Naive thymus-derived CD4-positive, alpha-beta T cell (primary cell): Measurements from ENCODE around the gene SETD6. TPM values are rescaled to one million over a fixed set of nuclear protein-coding genes. Genes with fewer than 3 reads are reported as not detected.
A peak's percentile ranks its signal among the peaks of the same experiment; 100 is the strongest.

ENCODE experiments used
- ATAC-seq: fragments of 150-1000 bp; cut with Tn5 transposase; 2 replicates; pipeline ENCODE4 v1.10.0; 2021; ENCODE audit warnings: mild to moderate bottlenecking, moderate library complexity
- CTCF ChIA-PET: fragments of 350-600 bp; sonication (Branson Sonifier 250); formaldehyde crosslinking; loops from one replicate; lab custom pipeline; 2021; ENCODE audit warnings: antibody characterized with exemption; lab: Charles Lee
- POLR2A ChIA-PET: fragments of 350-600 bp; sonication (Branson Sonifier 250); formaldehyde crosslinking; loops from one replicate; lab custom pipeline; 2021; ENCODE audit warnings: antibody characterized with exemption, inconsistent platforms; lab: Charles Lee
- DNase-seq, 9 donors: peaks; one replicate each; pipeline versions ENCODE4 v3.0.0 to v3.0.0-alpha.2; 2020 to 2022; ENCODE audit warnings: mixed read lengths in 1 of 9
- H3K27ac ChIP-seq: one replicate; pipeline ENCODE4 v1.7.0; 2013; ENCODE audit warnings: mild to moderate bottlenecking, low read depth, low read length, moderate library complexity
- H3K27me3 ChIP-seq, 2 donors: one replicate each; pipeline ENCODE4 v1.7.0; 2013; ENCODE audit warnings: low read length in 2 of 2, mild to moderate bottlenecking in 2 of 2, moderate library complexity in 2 of 2; ENCODE audit not compliant: control insufficient read depth in 2 of 2, insufficient read depth in 2 of 2
- H3K36me3 ChIP-seq, 3 experiments: 1 replicate in 2 of 3; 2 replicates in 1 of 3; pipeline ENCODE4 v1.7.0; 2013; ENCODE audit warnings: low read length in 3 of 3, mild to moderate bottlenecking in 3 of 3, moderate library complexity in 1 of 3; ENCODE audit not compliant: insufficient read depth in 3 of 3, control insufficient read depth in 2 of 3
- H3K4me1 ChIP-seq, 2 donors: one replicate each; pipeline ENCODE4 v1.7.0; 2013; ENCODE audit warnings: low read length in 2 of 2, mild to moderate bottlenecking in 2 of 2, moderate library complexity in 1 of 2; ENCODE audit not compliant: control insufficient read depth in 2 of 2, insufficient read depth in 2 of 2
- H3K4me3 ChIP-seq: 2 replicates; pipeline ENCODE4 v1.7.0; 2013; ENCODE audit warnings: mild to moderate bottlenecking, low read length
- H3K9me3 ChIP-seq, 3 experiments: 1 replicate in 2 of 3; 2 replicates in 1 of 3; pipeline ENCODE4 v1.7.0; 2013; ENCODE audit warnings: low read length in 3 of 3; ENCODE audit not compliant: control insufficient read depth in 2 of 3
- H3K27ac Mint-ChIP-seq, 9 donors: one replicate each; pipeline ENCODE4 v1.8.0; 2020 to 2022; ENCODE audit warnings: mixed read lengths in 9 of 9, mild to moderate bottlenecking in 8 of 9, moderate library complexity in 5 of 9, inconsistent platforms in 2 of 9
- H3K27me3 Mint-ChIP-seq, 5 donors: one replicate each; pipeline ENCODE4 v1.8.0; 2021 to 2022; ENCODE audit warnings: mixed read lengths in 5 of 5, mild to moderate bottlenecking in 1 of 5
- H3K36me3 Mint-ChIP-seq, 5 donors: one replicate each; pipeline ENCODE4 v1.8.0; 2020 to 2022; ENCODE audit warnings: mixed read lengths in 5 of 5, mild to moderate bottlenecking in 3 of 5, inconsistent platforms in 1 of 5
- H3K4me1 Mint-ChIP-seq, 7 donors: one replicate each; pipeline ENCODE4 v1.8.0; 2020 to 2022; ENCODE audit warnings: mixed read lengths in 7 of 7, mild to moderate bottlenecking in 3 of 7, inconsistent platforms in 1 of 7
- H3K4me3 Mint-ChIP-seq, 10 donors: one replicate each; pipeline ENCODE4 v1.8.0; 2020 to 2022; ENCODE audit warnings: mild to moderate bottlenecking in 10 of 10, mixed read lengths in 10 of 10, moderate library complexity in 6 of 10, inconsistent platforms in 2 of 10
- H3K9me3 Mint-ChIP-seq, 11 donors: one replicate each; pipeline ENCODE4 v1.8.0; 2020 to 2022; ENCODE audit warnings: mixed read lengths in 11 of 11, mild to moderate bottlenecking in 4 of 11, inconsistent platforms in 1 of 11, moderate library complexity in 1 of 11
- intact Hi-C, 2 donors: fragments of 100-400 bp; cut with micrococcal nuclease; formaldehyde crosslinking; loops; one replicate each; pipeline ENCODE4 v1.15.1; 2023
- polyA plus RNA-seq, 2 donors: library from polyadenylated mRNA; unstranded; fragments of 300-500 nt; fragmentation: Illumina TruSeq; gene quantifications; one replicate each; pipeline ENCODE4 v1.2.3, GENCODE V29; 2021
- total RNA-seq, 6 experiments: library from RNA in 5 of 6; stranded (reverse) in 5 of 6; gene quantifications; 1 replicate in 5 of 6; 2 replicates in 1 of 6; pipeline ENCODE4 v1.2.3 and lab custom pipeline; 2021 to 2026

Gene SETD6
- total and polyA plus RNA-seq, 7 experiments from 2014 or later, result 9.8 to 41.3 (median 23.4) TPM

GRCh38 chr16:58511933-58512815 is 3.1 kb upstream of the SETD6 start:
- peaks cover 9 to 32% (median 18%) of the 10 kb centered on the region in 7 donors for H3K4me1 Mint-ChIP-seq
- peaks cover 0 to 3% (median 0%) of the 10 kb centered on the region in 5 donors for H3K36me3 Mint-ChIP-seq
- DNase-seq, result peak; percentile 62 to 84 (median 77)
- intact Hi-C loops, result loop anchor here (1.0 to 10.0 kb wide), 3 partner anchors 149 to 387 kb away; partner anchors contain the start of gene CFAP20 (in 1 of the 2)
- Histone ChIP-seq H3K9me3 (no peaks in the 10 kb centered on the region), H3K4me3 (no peak overlapping the region), H3K27me3 (no peaks in the 10 kb centered on the region), H3K4me1 (peaks cover 7 to 10% of the 10 kb centered on the region in 2 donors), H3K36me3 (peaks cover 0 to 5% (median 0%) of the 10 kb centered on the region in 3 experiments), H3K27ac (no peak overlapping the region)
- peak overlapping the region in 1 of 10 donors; percentile 58 for H3K4me3 Mint-ChIP-seq
- peak overlapping the region in 7 of 9 donors; percentile 49 to 76 (median 61) for H3K27ac Mint-ChIP-seq
- ATAC-seq, result peak; percentile 61
- H3K9me3 Mint-ChIP-seq, result no peaks in the 10 kb centered on the region
- POLR2A ChIA-PET, result interaction anchor here (0.6 kb wide), 1 partner anchor 34 kb away, joined by 3 read pairs; no protein-coding TSS in a partner anchor
- CTCF ChIA-PET, result interaction anchor here (0.8 to 4.5 kb wide), 4 partner anchors 19 to 244 kb away, joined by 3 to 47 read pairs (median 3); no protein-coding TSS in a partner anchor
- no peaks in the 10 kb centered on the region for H3K27me3 Mint-ChIP-seq

GRCh38 chr16:58513874-58514273 is 1.4 kb upstream of the SETD6 start:
- ChIA-PET POLR2A (interaction anchor here (1.6 to 1.8 kb wide), 2 partner anchors 115 to 242 kb away, joined by 3 to 9 read pairs; no protein-coding TSS in a partner anchor), CTCF (interaction anchor here (0.8 to 4.5 kb wide), 4 partner anchors 11 to 280 kb away, joined by 3 to 47 read pairs (median 5); no protein-coding TSS in a partner anchor)
- H3K27me3 ChIP-seq, result no peaks in the 10 kb centered on the region
- peaks cover 0 to 20% (median 3%) of the 10 kb centered on the region in 3 experiments for H3K36me3 ChIP-seq
- H3K4me1 ChIP-seq, result peaks cover 7 to 10% of the 10 kb centered on the region in 2 donors
- ATAC-seq, result no peak
- no peaks in the 10 kb centered on the region for H3K9me3 Mint-ChIP-seq
- no peaks in the 10 kb centered on the region for H3K9me3 ChIP-seq
- intact Hi-C loops, result loop anchor here (2.0 to 10.0 kb wide), 2 partner anchors 389 to 779 kb away; partner anchors contain the start of genes CFAP20 (in 1 of the 2) and KATNB1 (in 1 of the 2)
- no peak for DNase-seq
- H3K27ac Mint-ChIP-seq, result peak overlapping the region in 3 of 9 donors; percentile 48 to 61 (median 54)
- no peak overlapping the region for H3K27ac ChIP-seq
- no peaks in the 10 kb centered on the region for H3K27me3 Mint-ChIP-seq
- no peak overlapping the region for H3K4me3 ChIP-seq
- H3K36me3 Mint-ChIP-seq, result peaks cover 0 to 7% (median 5%) of the 10 kb centered on the region in 5 donors
- peak overlapping the region in 1 of 10 donors; percentile 17 for H3K4me3 Mint-ChIP-seq
- peaks cover 9 to 40% (median 26%) of the 10 kb centered on the region in 7 donors for H3K4me1 Mint-ChIP-seq

- Histone ChIP-seq H3K4me3 (peak overlapping the region; percentile 82), H3K27me3 (no peaks in the 10 kb centered on the region), H3K9me3 (no peaks in the 10 kb centered on the region), H3K4me1 (peaks cover 7 to 10% of the 10 kb centered on the region in 2 donors), H3K36me3 (peaks cover 10 to 43% (median 16%) of the 10 kb centered on the region in 3 experiments), H3K27ac (peak overlapping the region; percentile 81)
- CTCF ChIA-PET, result interaction anchor here (1.0 kb wide), 1 partner anchor 240 kb away, joined by 5 read pairs; no protein-coding TSS in a partner anchor
- POLR2A ChIA-PET, result interaction anchor here (1.0 to 1.6 kb wide), 2 partner anchors 87 to 240 kb away, joined by 3 to 4 read pairs; no protein-coding TSS in a partner anchor
- Mint-ChIP-seq H3K4me3 (peak overlapping the region; percentile 78 to 95 (median 88)), H3K27me3 (no peaks in the 10 kb centered on the region), H3K9me3 (no peaks in the 10 kb centered on the region), H3K27ac (peak overlapping the region in 6 of 9 donors; percentile 58 to 95 (median 77)), H3K4me1 (peaks cover 9 to 40% (median 26%) of the 10 kb centered on the region in 7 donors), H3K36me3 (peaks cover 0 to 19% (median 9%) of the 10 kb centered on the region in 5 donors)
- peak; percentile 71 for ATAC-seq
- peak in 8 of 9 donors; percentile 36 to 63 (median 52) for DNase-seq
- intact Hi-C loops, result loop anchor here (1.0 to 10.0 kb wide), 8 partner anchors 15 to 781 kb away; partner anchors contain the start of genes GOT2 (in 2 of the 2), CFAP20 (in 1 of the 2), CNOT1 (in 1 of the 2) and GINS3 (in 1 of the 2)
Measured at GRCh38 chr16:58515871-58516767, 802 bp downstream of the SETD6 start.

GRCh38 chr16:58516768-58517107 is 1.4 kb downstream of the SETD6 start:
- H3K36me3 ChIP-seq, result peaks cover 15 to 48% (median 16%) of the 10 kb centered on the region in 3 experiments
- H3K9me3 ChIP-seq, result no peaks in the 10 kb centered on the region
- POLR2A ChIA-PET, result interaction anchor here (1.0 to 1.6 kb wide), 2 partner anchors 86 to 239 kb away, joined by 3 to 4 read pairs; no protein-coding TSS in a partner anchor
- H3K9me3 Mint-ChIP-seq, result no peaks in the 10 kb centered on the region
- peaks cover 0 to 23% (median 9%) of the 10 kb centered on the region in 5 donors for H3K36me3 Mint-ChIP-seq
- H3K27me3 Mint-ChIP-seq, result no peaks in the 10 kb centered on the region
- H3K4me1 Mint-ChIP-seq, result peaks cover 9 to 38% (median 26%) of the 10 kb centered on the region in 7 donors
- ATAC-seq, result no peak
- H3K27me3 ChIP-seq, result no peaks in the 10 kb centered on the region
- peak overlapping the region in 8 of 9 donors; percentile 53 to 79 (median 62) for H3K27ac Mint-ChIP-seq
- H3K4me1 ChIP-seq, result peaks cover 7 to 10% of the 10 kb centered on the region in 2 donors
- H3K4me3 Mint-ChIP-seq, result peak overlapping the region; percentile 40 to 95 (median 82)
- peak overlapping the region; percentile 58 for H3K27ac ChIP-seq
- H3K4me3 ChIP-seq, result peak overlapping the region; percentile 46
- DNase-seq, result no peak
- intact Hi-C loops, result loop anchor here in 1 of 2 donors (10.0 kb wide), 1 partner anchor 392 kb away; the partner anchor contains the start of gene CFAP20
- CTCF ChIA-PET, result no interaction called here

- H3K4me3 ChIP-seq, result no peak overlapping the region
- H3K36me3 ChIP-seq, result peaks cover 21 to 60% (median 26%) of the 10 kb centered on the region in 3 experiments
- H3K9me3 ChIP-seq, result no peaks in the 10 kb centered on the region
- ATAC-seq (no peak), DNase-seq (no peak)
- intact Hi-C loops, result loop anchor here in 1 of 2 donors (10.0 kb wide), 1 partner anchor 394 kb away; the partner anchor contains the start of gene CFAP20
- H3K27me3 ChIP-seq, result no peaks in the 10 kb centered on the region
- Mint-ChIP-seq H3K27ac (peak overlapping the region in 4 of 9 donors; percentile 7 to 91 (median 45)), H3K27me3 (no peaks in the 10 kb centered on the region), H3K9me3 (no peaks in the 10 kb centered on the region), H3K4me1 (peaks cover 9 to 33% (median 26%) of the 10 kb centered on the region in 7 donors), H3K36me3 (peaks cover 3 to 35% (median 16%) of the 10 kb centered on the region in 5 donors), H3K4me3 (peak overlapping the region in 3 of 10 donors; percentile 23 to 45 (median 25))
- no peak overlapping the region for H3K27ac ChIP-seq
- peaks cover 7 to 10% of the 10 kb centered on the region in 2 donors for H3K4me1 ChIP-seq
- ChIA-PET POLR2A (interaction anchor here (0.6 to 1.6 kb wide), 3 partner anchors 9 to 248 kb away, joined by 3 to 4 read pairs (median 4); no protein-coding TSS in a partner anchor), CTCF (interaction anchor here (0.9 kb wide), 1 partner anchor 237 kb away, joined by 6 read pairs; no protein-coding TSS in a partner anchor)
Measured at GRCh38 chr16:58518083-58518979, 3.0 kb downstream of the SETD6 start.
